ENCODE results near the gene KIF23. TPM values are rescaled to one million over a fixed set of nuclear protein-coding genes. Genes with fewer than 3 reads are reported as not detected.

KIF23 gene
- total RNA-seq, 2 experiments from 2014 or later = 41.6 to 45.0 TPM

DNA sequence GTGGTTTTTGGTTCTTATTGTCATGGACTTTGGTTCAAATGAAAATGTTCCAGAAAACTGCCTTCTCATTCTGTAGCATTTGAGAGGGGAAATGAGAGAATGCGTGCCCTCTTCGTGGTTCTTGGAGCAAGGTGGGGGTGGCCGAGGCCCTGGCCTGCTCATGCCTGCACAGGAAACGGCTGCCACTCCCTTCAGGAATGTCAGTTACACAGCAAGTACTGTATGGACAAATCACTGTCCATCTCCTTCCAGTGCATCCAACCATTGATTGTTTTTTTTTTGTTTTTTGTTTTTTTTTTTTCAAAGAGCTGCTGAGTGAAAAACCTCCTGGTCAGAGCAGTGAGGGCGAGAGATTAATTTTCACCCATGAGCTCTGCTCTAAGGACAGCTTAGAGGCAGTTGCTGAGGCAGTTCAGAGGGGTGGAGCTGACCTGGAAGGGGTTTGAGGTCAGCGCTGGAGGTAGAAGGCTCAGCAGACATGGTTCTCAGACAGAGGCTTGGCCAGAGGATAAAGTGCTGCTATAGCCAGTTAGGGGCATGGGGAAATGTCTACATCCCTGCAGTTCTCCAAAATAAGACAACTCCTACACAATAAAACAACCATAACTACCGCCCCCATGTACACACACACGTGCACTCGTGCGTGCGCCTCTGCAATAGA is 20.2 kb upstream of the KIF23 start:
- POLR2A ChIA-PET = no interaction called here

DNA sequence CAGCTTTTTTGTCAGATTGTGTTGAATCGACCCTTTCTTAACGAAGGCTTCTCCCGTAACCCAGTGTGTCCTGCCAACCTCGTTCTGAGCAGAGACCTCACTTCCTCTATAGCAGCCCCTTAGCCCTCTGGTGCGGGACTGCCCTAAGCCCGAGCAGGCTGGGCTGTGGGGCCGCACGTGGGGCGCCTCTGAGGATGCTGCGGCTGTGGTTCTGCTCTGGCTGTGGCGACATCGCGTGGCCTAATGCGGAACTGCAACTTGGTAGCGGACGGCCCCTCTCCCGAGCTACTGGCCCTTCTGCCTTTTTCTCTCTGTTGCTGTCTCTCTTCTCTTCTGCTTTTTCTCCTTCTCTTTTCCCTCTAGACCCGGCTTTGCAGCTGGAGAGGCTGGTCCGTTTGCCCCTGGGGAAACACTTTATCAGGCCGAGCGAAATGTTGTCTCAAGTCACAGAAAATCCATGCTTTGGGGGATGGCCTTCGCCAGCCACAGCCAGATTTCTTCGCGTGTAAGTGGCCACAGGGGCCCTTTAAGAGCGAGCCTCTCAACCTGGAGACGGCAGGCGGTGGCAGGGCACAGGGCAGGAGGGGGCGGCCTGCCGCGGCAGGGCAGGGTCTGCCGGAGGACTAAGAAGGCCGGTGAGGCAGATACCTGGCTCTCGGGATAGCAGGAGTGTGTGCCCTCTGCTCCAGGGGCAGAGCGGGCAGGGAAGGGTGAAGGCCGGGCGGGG is 19.4 kb upstream of the KIF23 start:
- ChIA-PET CTCF (interaction anchor here (0.9 to 3.0 kb wide), 7 partner anchors 12 to 335 kb away, joined by 3 to 13 read pairs (median 4); no protein-coding TSS in a partner anchor), POLR2A (no interaction called here)

More for the DNA sequence above, 20.2 kb upstream of the KIF23 start:
- CTCF ChIA-PET = interaction anchor here (0.9 to 3.0 kb wide), 7 partner anchors 11 to 334 kb away, joined by 3 to 13 read pairs (median 4); no protein-coding TSS in a partner anchor

DNA sequence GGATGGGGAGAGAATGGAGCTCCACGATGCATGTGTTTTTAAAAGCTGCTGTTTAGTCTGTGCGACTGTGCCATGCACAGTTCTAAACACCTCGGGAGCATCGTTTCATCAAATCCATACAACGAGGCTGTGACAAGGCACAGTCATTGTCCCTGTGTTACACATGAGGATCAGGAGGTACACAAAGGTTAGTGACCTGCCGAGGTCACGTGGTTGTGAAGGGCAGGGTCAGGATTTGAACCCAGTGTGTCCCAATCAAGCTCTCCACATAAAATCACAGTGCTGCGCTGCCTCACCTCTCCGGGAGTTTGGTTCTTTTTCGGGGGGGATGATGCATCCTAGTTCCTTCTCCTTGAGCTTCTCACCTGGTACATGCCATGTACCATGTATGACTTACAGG is 18.7 kb upstream of the KIF23 start:
- ChIA-PET CTCF (interaction anchor here (3.0 kb wide), 1 partner anchor 336 kb away, joined by 13 read pairs; no protein-coding TSS in a partner anchor), POLR2A (no interaction called here)

DNA sequence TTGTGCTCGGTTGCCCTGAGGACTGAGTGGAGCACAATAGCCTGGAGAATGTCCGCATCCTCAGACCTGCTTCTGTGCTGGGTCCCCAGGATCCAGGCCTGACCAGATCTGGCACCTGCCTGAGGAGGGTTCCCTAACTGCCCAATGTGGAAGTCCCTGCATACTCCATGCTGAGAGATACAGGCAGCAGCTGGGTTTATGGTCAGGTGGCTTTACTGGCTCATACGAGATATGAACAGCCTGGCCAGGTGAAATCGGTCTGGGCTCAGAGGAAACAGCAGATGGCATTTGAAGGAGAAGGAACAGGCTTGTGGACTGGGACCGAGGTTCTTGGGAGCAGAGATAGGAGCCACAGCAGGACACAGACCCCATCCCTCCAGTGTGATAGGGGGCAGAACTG is 18.2 kb upstream of the KIF23 start:
- ChIA-PET POLR2A (no interaction called here), CTCF (interaction anchor here (3.0 kb wide), 1 partner anchor 336 kb away, joined by 13 read pairs; no protein-coding TSS in a partner anchor)

DNA sequence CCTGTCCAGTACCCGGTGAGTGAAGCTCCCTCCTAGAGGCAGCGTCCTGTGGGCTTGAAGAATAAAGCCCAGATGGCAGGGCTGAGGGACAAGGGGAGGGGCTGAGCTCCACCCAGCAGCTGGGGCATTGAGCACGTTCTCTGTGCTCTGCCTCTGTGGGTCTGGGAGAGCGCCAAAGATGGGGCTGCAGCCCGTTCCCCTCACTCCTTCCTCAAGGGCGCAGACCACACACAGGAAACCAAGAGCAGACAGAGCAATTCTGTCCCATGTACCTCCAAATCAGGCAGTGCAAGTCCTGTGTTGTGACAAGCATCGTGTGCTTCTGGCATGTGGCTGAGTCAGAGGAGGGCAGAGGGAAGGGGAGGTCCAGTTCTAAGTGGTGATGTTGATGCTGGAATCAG is 15.7 kb upstream of the KIF23 start:
- POLR2A ChIA-PET = no interaction called here

DNA sequence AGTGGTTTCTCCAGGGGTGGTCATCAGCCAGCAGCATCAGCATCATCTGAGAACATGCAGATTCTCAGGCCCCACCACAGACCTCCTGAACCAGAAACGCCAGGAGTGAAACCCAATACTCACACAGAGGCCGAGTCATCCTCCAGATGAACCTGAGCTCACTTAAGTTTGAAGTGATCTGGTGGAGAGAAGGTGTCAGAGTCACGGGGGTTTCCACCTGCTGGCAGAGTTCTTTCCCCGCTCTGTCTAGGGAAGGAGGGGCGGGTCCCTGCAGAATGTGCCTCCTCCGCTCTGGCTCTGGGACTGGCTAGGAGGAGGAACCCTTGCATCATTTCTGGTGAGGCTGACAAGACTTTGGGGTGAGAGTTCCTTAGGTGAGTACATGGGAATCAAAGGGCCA is 13.3 kb upstream of the KIF23 start:
- CTCF ChIA-PET = no interaction called here
- POLR2A ChIA-PET = interaction anchor here (0.6 kb wide), 1 partner anchor 50 kb away, joined by 3 read pairs; no protein-coding TSS in a partner anchor

More for the DNA sequence above, 15.7 kb upstream of the KIF23 start:
- CTCF ChIA-PET = no interaction called here

DNA sequence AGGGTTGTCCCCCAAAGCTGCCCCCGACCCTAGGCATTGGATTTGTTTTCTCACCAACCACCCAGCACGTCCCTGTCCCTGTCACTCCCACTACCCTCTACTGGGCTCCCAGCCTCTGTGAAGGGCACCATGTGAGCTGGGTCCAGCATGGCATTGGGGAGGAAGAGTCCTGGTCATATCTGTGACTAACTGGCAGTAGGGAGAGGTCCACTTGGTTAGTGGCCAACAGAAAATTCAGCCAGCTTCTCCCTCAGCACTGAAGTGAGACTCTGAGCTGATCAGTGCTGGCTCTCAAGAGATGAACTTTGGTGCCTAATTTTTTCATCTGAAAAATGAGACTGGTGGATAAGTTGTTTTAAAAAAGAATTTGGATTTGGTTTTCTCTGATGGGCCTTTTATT is 11.3 kb upstream of the KIF23 start:
- CTCF ChIA-PET = no interaction called here
- POLR2A ChIA-PET = no interaction called here

DNA sequence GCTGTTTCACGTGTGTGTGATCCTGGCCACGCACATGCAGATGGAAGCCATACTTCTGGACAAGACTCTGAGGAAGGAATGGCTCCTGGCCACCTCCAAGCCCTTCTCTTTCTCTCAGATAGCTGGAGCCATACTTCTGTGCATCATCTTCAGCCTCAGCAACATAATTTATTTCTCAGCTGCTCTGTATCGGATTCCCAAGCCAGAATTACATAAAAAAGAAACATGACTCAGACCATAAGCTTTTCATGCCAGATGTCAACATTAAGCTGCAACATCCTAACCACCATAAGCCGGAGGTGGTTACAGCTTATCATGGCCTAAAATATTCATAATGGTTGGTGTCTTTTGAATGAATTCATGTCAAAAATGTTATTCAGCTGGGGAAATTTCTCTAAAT is 10.6 kb upstream of the KIF23 start:
- CTCF ChIA-PET = no interaction called here
- POLR2A ChIA-PET = no interaction called here

DNA sequence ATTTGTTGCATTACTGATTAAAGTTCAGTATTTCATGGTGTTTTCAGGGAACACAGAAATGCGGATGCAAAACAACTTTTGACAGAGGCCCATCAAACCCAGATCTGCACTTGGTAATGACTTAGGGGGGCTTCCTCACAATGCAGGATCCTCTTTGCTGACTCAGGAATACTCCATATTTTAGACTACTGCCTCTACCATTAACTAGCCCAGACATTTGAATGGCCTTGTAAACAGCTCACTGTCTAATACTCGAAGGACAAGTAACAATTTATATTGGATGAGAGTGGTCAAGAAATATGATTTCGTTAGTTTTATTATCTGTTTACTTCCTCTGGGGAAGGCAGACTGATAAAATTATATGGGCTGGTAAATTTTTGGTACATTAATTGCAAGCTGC is 9.0 kb upstream of the KIF23 start:
- CTCF ChIA-PET = no interaction called here
- POLR2A ChIA-PET = no interaction called here

DNA sequence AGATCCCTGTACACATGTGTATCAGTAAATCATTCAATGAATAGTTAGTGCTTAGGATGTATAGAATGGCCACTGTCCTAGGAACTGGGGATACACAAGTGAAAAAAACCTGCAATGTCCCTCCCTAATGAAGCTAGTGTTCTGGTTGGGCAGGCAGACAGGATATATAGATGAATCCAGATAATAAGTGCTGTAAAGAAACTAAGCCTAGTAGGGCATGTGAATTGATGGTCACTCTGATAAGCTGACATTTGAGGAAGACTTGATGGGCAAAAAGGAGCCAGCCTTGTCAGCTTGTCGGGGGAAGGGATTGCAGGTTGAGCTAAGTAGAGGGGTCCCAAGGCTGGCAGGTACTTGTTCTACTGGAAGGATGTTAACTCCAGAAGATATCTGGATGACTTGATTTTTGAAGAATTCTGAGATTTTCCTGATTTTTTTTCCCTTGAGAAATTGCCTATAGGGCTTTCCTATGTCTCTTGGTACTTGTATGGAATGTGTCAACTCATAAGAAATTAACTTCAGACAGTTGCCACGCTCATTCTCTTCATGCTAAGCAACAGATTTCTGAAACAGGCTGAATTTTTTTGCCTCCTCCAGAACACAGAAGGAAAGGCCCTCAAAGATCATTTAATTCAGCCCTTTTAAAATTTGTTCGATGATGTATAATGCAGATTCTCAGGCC is 6.3 kb upstream of the KIF23 start:
- ChIA-PET POLR2A (no interaction called here), CTCF (no interaction called here)

DNA sequence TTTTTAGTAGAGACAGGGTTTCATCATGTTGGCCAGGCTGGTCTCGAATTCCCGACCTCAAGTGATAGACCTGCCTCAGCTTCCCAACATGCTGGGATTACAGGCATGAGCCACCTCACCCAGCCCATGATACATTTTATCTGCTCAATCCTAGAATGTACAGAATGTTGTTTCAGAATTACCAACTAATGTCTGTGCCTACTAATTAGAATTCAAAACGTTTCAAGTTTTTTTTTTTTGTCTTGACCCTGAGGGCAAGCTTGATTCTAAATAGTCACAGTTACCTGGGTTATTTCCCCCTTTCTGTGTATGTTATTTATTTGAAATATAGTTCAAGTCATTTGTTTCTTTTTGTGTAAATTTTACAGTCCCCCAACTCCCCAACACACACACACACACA is 5.3 kb upstream of the KIF23 start:
- ChIA-PET POLR2A (no interaction called here), CTCF (no interaction called here)

DNA sequence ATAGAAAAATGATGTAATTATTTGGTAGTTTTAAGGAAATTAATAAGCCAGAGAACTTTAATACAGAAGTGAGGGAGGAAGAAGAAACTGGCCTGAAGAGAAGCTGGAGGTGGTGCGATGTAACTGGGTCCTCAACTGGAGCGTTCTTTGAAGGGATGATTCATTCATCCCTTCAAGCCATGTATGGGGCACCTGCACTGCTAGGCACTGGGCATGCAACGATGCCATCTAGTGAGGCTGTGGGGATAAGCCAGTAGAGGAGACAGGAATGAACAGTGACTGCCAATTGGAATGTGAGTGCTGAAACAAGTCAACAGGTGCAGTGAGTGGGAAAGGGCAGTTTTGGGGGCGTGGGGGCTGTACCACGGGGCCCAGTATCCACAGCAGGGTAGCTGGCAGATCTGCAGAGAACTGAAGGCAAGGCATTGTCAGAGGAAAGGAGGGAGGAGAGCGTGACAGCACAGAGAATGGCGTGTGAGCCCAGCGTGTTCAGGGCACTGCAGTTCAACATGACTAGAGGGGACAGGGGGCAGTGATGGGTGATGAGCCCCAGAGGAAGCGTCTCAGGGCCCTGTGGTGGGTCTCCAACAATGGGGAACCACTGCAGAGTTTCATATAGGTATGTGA is 3.8 kb upstream of the KIF23 start:
- ChIA-PET POLR2A (no interaction called here), CTCF (no interaction called here)

DNA sequence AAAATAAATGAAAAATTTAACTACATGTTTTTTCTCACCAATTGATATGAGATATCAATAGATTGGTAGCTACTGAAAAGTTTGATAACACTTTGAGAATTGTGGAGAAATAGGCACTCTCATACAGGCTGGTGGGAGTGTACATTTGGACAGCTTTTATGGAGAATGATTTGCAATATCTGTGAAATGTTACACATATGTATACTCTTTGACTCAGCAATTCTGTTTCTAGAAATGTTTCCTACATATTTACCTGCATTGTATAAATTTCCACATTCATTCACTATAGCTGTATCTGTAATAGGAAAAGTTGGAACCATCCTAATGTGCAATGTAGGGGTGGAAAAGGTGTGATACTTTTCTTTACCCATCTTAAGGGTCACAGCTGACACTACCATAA is 1.9 kb upstream of the KIF23 start:
- POLR2A ChIA-PET = interaction anchor here (0.5 to 1.1 kb wide), 2 partner anchors 31 to 40 kb away, joined by 4 to 8 read pairs; no protein-coding TSS in a partner anchor

DNA sequence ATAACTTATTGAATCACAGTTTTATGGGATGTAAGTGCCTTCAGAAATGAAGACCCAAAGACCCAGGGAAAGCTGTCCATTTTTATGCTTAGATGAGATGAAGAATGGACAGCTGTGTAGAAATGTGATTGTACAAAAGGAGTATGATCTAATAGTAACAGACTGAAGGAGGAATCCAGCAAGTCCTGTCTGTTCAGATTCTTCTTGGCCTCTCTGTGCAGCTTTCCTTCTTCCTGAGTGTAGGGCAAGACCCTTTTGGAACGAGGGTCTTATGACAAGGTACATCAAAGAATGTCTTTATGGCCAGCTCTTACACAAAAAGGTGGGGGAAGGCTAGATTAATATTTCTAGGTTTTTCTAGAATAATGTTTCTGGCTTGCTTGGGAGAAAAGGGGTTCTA is 1.4 kb upstream of the KIF23 start:
- POLR2A ChIA-PET = interaction anchor here (0.5 to 1.1 kb wide), 2 partner anchors 30 to 39 kb away, joined by 4 to 8 read pairs; no protein-coding TSS in a partner anchor
- CTCF ChIA-PET = interaction anchor here (1.0 kb wide), 1 partner anchor 50 kb away, joined by 3 read pairs; no protein-coding TSS in a partner anchor

More for the DNA sequence above, 1.9 kb upstream of the KIF23 start:
- CTCF ChIA-PET = interaction anchor here (1.0 kb wide), 1 partner anchor 51 kb away, joined by 3 read pairs; no protein-coding TSS in a partner anchor

DNA sequence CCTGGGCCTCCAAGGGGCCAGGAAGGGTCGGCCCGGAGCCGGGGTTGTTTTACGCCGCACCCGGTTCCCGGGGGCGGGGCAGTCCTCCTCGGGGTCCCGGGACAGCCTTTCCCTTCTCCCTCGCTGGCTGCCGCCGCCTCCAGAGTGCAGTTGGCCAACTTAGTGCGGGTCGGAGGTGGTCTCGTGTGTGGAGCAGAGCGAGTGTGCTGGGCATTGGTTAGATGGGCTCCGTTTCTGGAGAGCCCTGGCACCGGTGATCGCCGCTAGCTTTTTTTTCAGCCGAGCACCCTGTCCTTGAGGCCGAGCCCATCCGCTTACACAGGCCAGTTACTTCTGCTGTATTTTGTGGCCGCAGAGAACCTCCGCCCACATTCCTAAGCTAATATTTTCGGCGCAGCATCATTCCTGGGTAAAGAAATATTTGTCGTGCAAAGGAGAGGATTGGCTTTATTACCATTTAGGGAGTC is 585 bp downstream of the KIF23 start:
- POLR2A ChIA-PET = interaction anchor here (0.6 to 1.6 kb wide), 4 partner anchors 13 to 48 kb away, joined by 3 to 6 read pairs (median 4); partner anchors contain the start of gene RPLP1
- CTCF ChIA-PET = no interaction called here

DNA sequence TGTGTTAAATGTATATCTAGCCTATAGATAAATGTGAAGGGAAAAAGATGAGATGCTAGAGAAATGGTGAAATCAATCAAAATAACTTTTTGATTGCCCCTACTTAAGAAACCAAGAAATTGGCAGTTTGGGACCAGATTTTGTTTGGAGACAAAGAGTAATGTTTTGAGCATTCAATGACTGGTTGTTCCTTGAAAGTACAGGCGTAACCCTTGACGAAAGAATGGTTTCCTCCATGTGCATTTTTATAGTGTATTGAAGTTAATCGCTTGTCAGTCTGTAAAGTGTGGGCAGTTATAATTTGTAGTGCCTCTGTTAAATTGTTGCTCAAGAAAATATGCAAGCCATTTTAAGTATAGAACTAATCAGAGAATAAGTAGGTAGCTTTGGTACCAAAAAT is 1.2 kb downstream of the KIF23 start:
- CTCF ChIA-PET = no interaction called here
- POLR2A ChIA-PET = no interaction called here

DNA sequence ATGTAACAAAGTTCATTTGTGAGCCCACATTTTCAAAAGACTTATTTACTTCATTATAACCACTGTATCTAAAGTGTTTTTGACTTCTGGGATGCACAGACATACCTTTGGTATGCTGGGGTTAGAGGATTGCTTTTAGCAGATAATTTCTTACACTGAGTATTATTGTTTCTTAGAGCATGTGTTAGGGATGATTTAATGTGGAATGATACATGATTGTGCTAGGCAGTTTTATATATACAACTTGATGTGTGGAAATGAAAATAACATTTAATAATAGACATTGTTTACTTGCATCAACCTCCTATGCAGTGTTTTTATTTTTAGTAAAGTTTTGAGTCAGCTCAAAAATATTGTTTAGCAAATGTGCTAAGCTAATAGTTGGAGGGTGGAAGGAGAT is 3.4 kb downstream of the KIF23 start:
- POLR2A ChIA-PET = interaction anchor here (1.4 kb wide), 1 partner anchor 36 kb away, joined by 5 read pairs; the partner anchor contains the start of gene RPLP1
- CTCF ChIA-PET = no interaction called here

DNA sequence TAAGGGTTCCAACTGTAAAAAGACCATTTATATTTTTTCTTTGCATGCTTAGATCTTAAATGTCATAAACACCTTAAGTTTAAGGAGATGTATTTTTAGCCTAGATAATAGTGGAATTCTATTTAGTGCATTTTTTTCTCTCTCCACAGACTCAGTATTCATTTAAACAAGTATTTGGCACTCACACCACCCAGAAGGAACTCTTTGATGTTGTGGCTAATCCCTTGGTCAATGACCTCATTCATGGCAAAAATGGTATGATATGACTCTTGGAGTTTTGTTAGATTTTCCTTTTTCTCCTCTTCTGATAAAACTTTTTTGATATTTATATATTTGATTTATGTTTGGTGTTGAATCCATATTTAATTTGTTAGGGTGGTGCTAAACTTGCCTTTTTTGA is 7.3 kb downstream of the KIF23 start:
- ChIA-PET POLR2A (no interaction called here), CTCF (no interaction called here)

DNA sequence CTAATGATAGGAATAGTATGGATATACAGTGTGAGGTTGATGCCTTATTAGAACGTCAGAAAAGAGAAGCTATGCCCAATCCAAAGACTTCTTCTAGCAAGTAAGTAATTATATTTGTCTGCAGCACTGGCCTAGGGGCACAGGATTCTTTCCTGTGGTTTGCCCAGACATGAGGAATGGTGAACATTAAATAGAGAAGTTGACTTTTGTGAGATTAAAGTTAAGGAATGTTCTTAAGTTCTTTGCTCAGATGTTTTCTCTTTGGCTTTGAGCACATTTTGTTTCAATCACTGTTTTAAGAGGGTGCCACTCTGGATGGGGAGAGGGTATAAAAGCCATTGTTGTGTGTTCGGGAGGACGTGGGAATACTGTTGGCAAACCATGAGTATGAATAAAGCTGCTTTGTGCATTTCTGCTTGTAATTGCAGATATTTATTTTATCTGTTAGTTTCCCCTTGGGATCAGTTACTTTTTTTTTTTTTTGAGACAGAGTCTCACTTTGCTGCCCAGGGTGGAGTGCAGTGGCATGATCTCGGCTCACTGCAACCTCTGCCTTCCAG is 8.3 kb downstream of the KIF23 start:
- ChIA-PET POLR2A (no interaction called here), CTCF (no interaction called here)

DNA sequence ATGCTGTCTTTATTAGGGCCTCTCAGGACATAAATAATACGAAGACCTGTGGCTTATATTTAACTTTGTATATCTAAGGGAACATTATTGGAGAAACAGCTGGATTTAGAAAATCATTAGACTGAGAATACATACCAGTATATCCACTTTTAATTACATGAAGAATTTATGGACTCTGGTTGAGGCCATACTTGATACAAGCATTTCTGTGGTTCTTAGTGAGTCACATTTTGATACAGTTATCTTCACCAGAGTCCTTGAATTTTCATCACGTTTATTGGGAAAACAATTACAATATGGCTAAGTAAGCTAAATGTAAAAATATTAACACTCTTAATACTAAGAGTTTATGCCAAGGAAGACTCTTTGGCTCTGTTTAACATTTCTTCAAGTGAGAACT is 9.9 kb downstream of the KIF23 start:
- ChIA-PET CTCF (no interaction called here), POLR2A (no interaction called here)

All from activated CD8-positive, alpha-beta memory T cell treated with anti-CD3 and anti-CD28 coated beads for 36 hours (primary cell).